ENCODE results near the gene TBC1D22A. TPM values are rescaled to one million over a fixed set of nuclear protein-coding genes. Genes with fewer than 3 reads are reported as not detected.
A peak's percentile ranks its signal among the peaks of the same experiment; 100 is the strongest.
"Not testable (repeated sequence)": the region's sequence is repeated elsewhere in the genome, so short reads cannot be mapped to it uniquely, and the experiment has no call there.

The TBC1D22A gene
- total and polyA plus RNA-seq, 2 experiments from 2014 or later: 15.3 to 19.8 TPM

DNA sequence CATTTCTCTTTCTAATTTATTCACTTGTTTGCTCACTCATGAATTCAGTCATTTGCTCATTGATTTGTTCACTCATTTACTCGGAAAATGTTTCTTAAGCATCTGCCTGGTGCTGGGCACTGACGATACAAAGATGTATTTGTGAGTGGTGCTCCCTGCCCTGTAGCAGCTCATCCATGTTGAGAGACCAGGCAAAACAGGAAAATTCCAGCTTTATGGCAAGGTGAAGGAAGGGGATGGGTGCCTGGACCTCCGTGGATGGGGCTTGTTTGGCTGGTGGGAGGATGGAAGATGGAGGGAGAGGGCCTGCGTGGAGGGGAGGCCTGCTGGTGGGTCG, 53.1 kb downstream of the TBC1D22A start:
- H3K9me2 ChIP-seq (replicated peaks; ENCODE audit: insufficient read depth): no peaks in the 10 kb centered on the region
- no peak overlapping the region for H3K27ac ChIP-seq
- WGBS (ENCODE audit: low lambda C conversion rate, missing lambda C conversion rate): 90% methylated on average over 4 of the region's 5 CpGs
- H3K4me3 ChIP-seq: no peak overlapping the region
- H4K20me1 ChIP-seq (ENCODE audit: insufficient read depth, poor library complexity, severe bottlenecking): no peaks in the 10 kb centered on the region
- H3K27me3 ChIP-seq: no peaks in the 10 kb centered on the region
- H2AFZ ChIP-seq: no peak overlapping the region
- TF ChIP-seq, protein P1, sequence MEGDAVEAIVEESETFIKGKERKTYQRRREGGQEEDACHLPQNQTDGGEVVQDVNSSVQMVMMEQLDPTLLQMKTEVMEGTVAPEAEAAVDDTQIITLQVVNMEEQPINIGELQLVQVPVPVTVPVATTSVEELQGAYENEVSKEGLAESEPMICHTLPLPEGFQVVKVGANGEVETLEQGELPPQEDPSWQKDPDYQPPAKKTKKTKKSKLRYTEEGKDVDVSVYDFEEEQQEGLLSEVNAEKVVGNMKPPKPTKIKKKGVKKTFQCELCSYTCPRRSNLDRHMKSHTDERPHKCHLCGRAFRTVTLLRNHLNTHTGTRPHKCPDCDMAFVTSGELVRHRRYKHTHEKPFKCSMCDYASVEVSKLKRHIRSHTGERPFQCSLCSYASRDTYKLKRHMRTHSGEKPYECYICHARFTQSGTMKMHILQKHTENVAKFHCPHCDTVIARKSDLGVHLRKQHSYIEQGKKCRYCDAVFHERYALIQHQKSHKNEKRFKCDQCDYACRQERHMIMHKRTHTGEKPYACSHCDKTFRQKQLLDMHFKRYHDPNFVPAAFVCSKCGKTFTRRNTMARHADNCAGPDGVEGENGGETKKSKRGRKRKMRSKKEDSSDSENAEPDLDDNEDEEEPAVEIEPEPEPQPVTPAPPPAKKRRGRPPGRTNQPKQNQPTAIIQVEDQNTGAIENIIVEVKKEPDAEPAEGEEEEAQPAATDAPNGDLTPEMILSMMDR (IDR thresholded peaks at IDR 0.05; ENCODE audit: poor library complexity): no peak
- TF ChIP-seq EZH2 (IDR thresholded peaks at IDR 0.05; ENCODE audit: borderline replicate concordance): no peak
- TF ChIP-seq EZH2phosphoT487 (IDR thresholded peaks at IDR 0.05; ENCODE audit: low read depth, severe bottlenecking, unreplicated experiment): no peak
- H3K79me2 ChIP-seq: peaks cover 39% of the 10 kb centered on the region
- DNase-seq (ENCODE audit: low spot score): no peak
- H3K9me3 ChIP-seq (ENCODE audit: low read depth): no peaks in the 10 kb centered on the region
- no peak overlapping the region for H3K4me2 ChIP-seq
- peaks cover 9% of the 10 kb centered on the region for H3K4me1 ChIP-seq (ENCODE audit: insufficient read depth)
- no peaks in the 10 kb centered on the region for H3K36me3 ChIP-seq (replicated peaks; ENCODE audit: insufficient read depth, low read depth)

DNA sequence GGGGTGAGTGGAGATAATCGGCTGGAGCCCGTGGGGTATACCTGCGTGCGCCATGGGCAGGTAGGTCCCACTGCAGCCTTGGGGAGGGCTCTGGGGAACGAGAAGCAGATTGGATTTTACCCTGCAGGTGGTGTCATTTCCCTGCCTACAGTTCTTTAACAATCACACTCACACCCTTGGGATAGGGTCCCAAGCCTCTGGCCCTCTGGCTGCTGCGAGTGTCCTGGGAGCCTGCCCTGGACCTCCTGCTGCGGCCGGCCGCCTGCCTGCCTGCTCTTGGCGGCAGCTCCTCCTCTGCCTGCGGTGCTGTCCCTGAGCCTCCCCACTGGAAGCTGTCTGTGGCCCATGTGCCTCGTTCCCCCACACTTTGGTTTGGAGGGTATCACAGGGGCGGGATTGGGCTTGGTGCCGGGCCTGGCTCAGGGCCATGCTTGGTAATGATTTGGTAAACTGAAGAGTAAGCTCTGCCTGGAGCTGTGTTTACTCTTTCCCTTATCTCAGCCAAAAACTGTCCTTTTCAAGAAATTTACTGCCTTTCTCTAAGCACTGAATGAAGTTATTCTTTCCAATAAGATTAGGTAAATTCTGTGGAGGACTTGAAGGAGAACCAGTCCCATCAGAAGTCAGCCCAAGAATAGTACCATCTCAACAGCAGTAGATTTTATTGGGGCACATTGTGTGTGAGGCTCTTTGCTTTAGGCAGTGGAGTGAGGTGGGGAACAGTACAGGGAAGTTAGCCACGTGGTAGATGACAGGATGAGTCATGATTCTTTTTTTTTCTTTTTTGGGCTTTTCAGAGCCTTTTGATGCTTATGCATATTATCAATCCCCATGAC, 53.7 kb downstream of the TBC1D22A start:
- no peaks in the 10 kb centered on the region for H3K9me2 ChIP-seq (replicated peaks; ENCODE audit: insufficient read depth)
- no peaks in the 10 kb centered on the region for H3K36me3 ChIP-seq (replicated peaks; ENCODE audit: insufficient read depth, low read depth)
- no peaks in the 10 kb centered on the region for H3K9me3 ChIP-seq (ENCODE audit: low read depth)
- WGBS (ENCODE audit: low lambda C conversion rate, missing lambda C conversion rate): 78% methylated on average over 15 of the region's 15 CpGs
- H3K27me3 ChIP-seq: no peaks in the 10 kb centered on the region
- H3K4me2 ChIP-seq: no peak overlapping the region
- TF ChIP-seq EZH2 (IDR thresholded peaks at IDR 0.05; ENCODE audit: borderline replicate concordance) (no peak), EZH2phosphoT487 (IDR thresholded peaks at IDR 0.05; ENCODE audit: low read depth, severe bottlenecking, unreplicated experiment) (no peak)
- TF ChIP-seq, protein P1 (IDR thresholded peaks at IDR 0.05; ENCODE audit: poor library complexity): no peak
- peaks cover 9% of the 10 kb centered on the region for H3K4me1 ChIP-seq (ENCODE audit: insufficient read depth)
- no peaks in the 10 kb centered on the region for H4K20me1 ChIP-seq (ENCODE audit: insufficient read depth, poor library complexity, severe bottlenecking)
- H2AFZ ChIP-seq: no peak overlapping the region
- H3K79me2 ChIP-seq: peaks cover 39% of the 10 kb centered on the region
- DNase-seq (ENCODE audit: low spot score): no peak
- peak overlapping the region; percentile 22 for H3K27ac ChIP-seq
- H3K4me3 ChIP-seq: no peak overlapping the region

DNA sequence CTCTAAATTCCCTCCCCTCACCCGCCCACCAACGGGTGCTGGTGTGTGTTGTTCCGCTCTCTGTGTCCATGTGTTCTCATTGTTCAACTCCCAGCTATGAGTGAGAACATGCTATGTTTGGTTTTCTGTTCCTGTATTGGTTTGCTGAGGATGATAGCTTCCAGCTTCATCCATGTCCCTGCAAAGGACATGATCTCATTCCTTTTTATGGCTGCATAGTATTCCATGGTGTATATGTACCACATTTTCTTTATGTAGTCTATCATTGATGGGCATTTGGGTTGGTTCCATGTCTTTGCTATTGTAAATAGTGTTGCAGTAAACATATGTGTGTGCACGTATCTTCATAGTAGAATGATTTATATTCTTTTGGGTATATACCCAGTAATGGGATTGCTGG, 54.9 kb downstream of the TBC1D22A start:
- H3K4me3 ChIP-seq; H4K20me1 ChIP-seq (ENCODE audit: insufficient read depth, poor library complexity, severe bottlenecking); H3K27me3 ChIP-seq; H2AFZ ChIP-seq; DNase-seq (ENCODE audit: low spot score); H3K9me3 ChIP-seq (ENCODE audit: low read depth); H3K4me2 ChIP-seq; H3K27ac ChIP-seq; H3K36me3 ChIP-seq (replicated peaks; ENCODE audit: insufficient read depth, low read depth); H3K4me1 ChIP-seq (ENCODE audit: insufficient read depth); H3K9me2 ChIP-seq (replicated peaks; ENCODE audit: insufficient read depth): not testable (repeated sequence)
- WGBS (ENCODE audit: low lambda C conversion rate, missing lambda C conversion rate): 99% methylated on average over 4 of the region's 4 CpGs
- H3K79me2 ChIP-seq: peaks cover 46% of the 10 kb centered on the region

DNA sequence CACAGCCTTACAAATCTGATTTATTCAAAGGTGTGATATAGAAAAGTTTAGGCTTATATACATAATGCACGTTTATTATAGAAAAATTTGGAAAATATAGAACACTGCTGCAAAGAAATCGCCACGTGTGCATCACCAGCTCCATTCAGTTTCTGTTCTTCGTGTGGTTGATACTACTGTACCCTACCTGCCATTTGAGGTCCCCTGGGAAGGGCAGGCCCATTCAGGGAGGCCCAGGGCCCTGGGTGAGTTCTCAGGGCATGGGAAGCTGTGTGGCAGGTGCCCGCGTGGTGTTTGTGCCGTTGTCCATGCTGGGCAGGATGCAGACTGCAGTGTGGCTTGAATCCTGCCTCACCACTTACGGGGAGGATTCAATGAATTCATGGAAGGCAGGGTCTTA, 60.8 kb downstream of the TBC1D22A start:
- 98% methylated on average over 8 of the region's 8 CpGs for WGBS (ENCODE audit: low lambda C conversion rate, missing lambda C conversion rate)
- Histone ChIP-seq H3K4me3 (no peak overlapping the region), H3K27me3 (no peaks in the 10 kb centered on the region), H3K27ac (no peak overlapping the region), H4K20me1 (ENCODE audit: insufficient read depth, poor library complexity, severe bottlenecking) (peaks cover 4% of the 10 kb centered on the region), H3K36me3 (replicated peaks; ENCODE audit: insufficient read depth, low read depth) (no peaks in the 10 kb centered on the region), H3K9me3 (ENCODE audit: low read depth) (no peaks in the 10 kb centered on the region), H3K4me2 (no peak overlapping the region), H3K4me1 (ENCODE audit: insufficient read depth) (peaks cover 4% of the 10 kb centered on the region), H2AFZ (no peak overlapping the region), H3K9me2 (replicated peaks; ENCODE audit: insufficient read depth) (no peaks in the 10 kb centered on the region), H3K79me2 (peaks cover 56% of the 10 kb centered on the region)
- DNase-seq (ENCODE audit: low spot score): no peak
- TF ChIP-seq, protein P1 (IDR thresholded peaks at IDR 0.05; ENCODE audit: poor library complexity): no peak
- TF ChIP-seq EZH2 (IDR thresholded peaks at IDR 0.05; ENCODE audit: borderline replicate concordance): no peak
- TF ChIP-seq EZH2phosphoT487 (IDR thresholded peaks at IDR 0.05; ENCODE audit: low read depth, severe bottlenecking, unreplicated experiment): no peak
